ENCODE data around the gene SLC9A1.

SLC9A1 gene

DNA sequence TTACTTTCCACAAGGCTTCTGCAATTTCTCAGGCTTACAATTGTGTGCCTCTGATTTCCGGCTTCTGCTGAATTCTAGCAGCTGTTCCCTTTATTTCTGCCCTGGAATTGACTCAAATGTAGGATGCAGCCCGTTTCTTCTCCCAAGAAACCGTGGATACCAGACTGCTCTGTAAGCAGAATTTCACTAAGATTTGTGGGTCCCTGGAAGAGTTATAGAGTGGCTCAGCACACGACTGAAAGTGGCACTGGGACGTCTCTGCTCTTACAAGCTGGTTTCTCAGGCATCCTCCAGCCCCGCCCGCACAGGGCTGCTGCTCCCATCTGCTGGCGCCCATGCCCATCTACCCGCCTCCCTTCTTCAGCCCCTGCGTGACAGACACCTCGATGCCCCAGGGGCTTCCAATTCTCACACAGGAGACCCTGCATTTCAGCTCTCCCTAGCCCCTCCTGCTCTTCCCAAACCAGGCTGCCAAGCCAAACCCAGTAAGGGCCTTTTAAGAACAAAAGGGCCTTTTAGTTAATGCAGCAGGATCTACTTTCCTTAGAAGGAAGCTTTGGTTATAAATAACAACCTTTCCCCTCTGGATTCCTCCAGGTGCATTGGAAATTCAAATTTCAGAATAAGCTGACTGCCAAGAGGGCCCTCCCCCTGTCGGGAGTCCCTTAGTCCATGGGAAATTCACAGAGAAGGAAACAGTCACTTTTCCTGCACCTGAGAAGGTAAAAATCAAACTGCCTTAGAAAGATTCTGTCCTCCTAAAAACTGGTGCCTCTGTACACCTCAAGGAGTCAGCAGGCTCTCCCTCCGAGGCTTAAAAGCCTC lies 96.9 kb downstream of the SLC9A1 start:
- Mint-ChIP-seq H3K27ac (peak overlapping the region in 1 of 2 donors; percentile 30), H3K27me3 (no peaks in the 10 kb centered on the region), H3K9me3 (no peaks in the 10 kb centered on the region), H3K4me1 (no peaks in the 10 kb centered on the region), H3K4me3 (no peak overlapping the region)
- no peak for DNase-seq
- ATAC-seq, result no peak

DNA sequence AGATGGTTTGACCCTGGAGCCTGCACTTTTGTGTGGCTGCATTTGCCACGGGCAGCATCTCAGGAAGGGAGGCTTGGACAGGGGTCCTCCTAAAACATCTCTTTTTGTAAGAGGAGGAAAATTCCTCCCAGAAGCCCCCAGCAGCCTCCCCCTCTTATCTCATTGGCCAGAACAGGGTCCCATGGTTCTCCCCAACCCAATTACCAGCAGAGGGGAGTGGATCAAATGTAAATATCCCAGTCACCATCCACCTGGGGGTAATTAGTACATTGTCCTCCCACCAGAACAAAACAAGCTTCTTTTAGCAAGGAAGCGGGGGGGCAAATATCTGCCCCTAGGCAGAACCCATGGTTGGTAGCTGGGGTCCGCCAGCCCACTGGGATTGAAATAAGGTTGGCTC lies 97.5 kb downstream of the SLC9A1 start:
- Mint-ChIP-seq H3K4me1 (no peaks in the 10 kb centered on the region), H3K9me3 (no peaks in the 10 kb centered on the region), H3K27me3 (no peaks in the 10 kb centered on the region), H3K4me3 (no peak overlapping the region), H3K27ac (no peak overlapping the region)
- ATAC-seq, result no peak
- no peak for DNase-seq

DNA sequence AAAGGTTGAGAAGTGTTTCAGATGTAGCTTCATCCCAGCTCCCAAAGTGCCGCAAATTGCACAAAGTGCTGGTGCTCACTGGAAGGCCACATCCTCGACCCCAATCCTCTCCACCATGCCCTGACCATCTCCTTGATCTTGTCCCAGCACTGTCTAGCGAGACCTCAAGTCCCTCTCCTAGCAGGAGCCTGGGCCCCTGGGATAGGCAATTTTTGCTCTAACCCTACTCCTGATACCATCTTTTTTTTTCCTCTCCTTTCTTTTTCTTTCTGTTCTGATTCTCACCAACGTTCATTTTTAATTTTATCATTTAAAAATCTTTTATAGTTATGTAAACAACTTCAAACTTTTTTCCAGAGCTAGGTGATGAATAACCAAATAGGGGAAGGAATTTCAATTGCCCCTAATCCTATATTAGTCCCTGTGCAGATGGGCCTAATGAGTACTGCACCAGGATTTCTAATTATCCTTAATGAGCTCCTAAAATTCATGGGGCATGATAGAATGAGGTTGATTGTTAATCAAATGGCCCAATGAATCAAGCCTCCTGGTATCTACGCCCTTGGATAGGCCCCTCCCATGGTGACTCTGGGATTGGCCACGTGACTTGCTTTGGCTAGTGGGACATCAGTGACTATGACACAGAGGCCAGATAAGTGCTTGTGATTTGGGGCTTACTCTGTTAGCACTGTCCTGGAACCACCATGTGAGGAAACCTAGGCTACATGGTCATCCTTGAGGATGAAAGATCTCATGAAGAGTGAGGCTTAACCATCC lies 100.8 kb downstream of the SLC9A1 start:
- no peak for ATAC-seq
- no peak overlapping the region for H3K27ac Mint-ChIP-seq
- no peaks in the 10 kb centered on the region for H3K4me1 Mint-ChIP-seq
- DNase-seq, result no peak
- no peaks in the 10 kb centered on the region for H3K27me3 Mint-ChIP-seq
- H3K9me3 Mint-ChIP-seq, result no peaks in the 10 kb centered on the region
- no peak overlapping the region for H3K4me3 Mint-ChIP-seq

DNA sequence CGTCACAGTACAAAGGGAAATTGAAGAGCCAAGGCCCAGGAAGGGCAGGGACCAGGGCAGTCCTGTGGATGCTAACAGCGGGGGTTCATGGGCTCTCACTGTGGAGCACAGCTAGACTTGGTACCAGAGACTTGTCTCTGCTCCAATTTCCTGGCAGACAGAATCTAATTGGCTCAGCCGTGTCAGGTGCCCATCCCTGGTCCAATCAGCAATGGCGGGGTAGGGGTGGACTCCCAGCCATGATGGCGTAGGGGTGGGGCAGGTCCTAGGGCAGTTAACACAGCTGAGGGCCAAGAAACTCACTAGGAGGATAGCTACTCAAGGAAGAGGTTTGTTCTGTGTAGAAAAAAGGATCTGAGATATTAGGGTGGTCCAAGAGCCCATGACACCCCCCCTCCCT lies 102.4 kb downstream of the SLC9A1 start:
- Mint-ChIP-seq H3K27me3 (no peaks in the 10 kb centered on the region), H3K4me1 (no peaks in the 10 kb centered on the region), H3K4me3 (no peak overlapping the region), H3K27ac (no peak overlapping the region), H3K9me3 (no peaks in the 10 kb centered on the region)
- DNase-seq (no peak), ATAC-seq (no peak)

DNA sequence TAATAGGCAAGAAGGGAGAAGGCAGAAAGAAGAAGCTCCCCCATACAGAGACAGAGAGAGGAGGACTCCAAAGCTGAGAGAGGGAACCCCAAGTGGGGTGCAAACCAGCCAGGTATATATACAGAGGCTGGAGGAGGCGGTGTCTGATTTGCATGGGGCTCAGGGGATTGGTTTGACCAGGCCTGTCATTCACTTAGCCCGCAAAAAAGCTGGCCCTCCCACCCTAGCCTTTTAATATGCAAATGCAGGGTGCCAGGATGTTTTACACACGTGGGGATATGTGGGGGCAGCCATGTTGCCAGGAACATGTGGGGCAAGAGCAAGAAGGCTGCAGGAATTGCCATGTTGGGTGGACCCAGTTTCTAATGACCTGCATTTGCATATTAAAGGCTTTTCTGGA lies 105.3 kb downstream of the SLC9A1 start:
- Mint-ChIP-seq H3K9me3 (no peaks in the 10 kb centered on the region), H3K27ac (no peak overlapping the region), H3K27me3 (no peaks in the 10 kb centered on the region), H3K4me3 (no peak overlapping the region), H3K4me1 (peaks cover 18% of the 10 kb centered on the region)
- no peak for ATAC-seq
- DNase-seq, result no peak

DNA sequence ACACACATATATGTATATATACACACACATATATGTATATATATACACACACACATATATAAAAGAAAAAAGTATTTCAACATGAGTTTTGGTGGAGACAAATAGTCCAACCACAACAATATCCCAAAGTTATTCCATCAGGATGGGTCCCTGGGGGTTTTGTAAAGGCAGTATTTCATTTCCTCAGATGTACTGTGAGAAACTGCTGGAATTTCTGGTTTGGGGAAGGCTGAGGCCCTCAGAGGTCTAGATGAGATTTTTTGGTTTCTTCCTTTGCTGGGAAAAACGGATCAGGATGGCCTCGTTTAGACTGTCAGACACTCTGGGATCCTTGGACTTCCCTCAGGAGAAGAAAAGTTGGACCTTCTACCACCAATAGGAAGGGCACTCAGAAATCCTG lies 105.8 kb downstream of the SLC9A1 start:
- ATAC-seq (no peak), DNase-seq (no peak)
- Mint-ChIP-seq H3K27ac (no peak overlapping the region), H3K4me3 (no peak overlapping the region), H3K27me3 (no peaks in the 10 kb centered on the region), H3K9me3 (no peaks in the 10 kb centered on the region), H3K4me1 (peaks cover 23% of the 10 kb centered on the region)
